HepG2 (cell line): Measurements from ENCODE around the gene TMEM108. TPM values are rescaled to one million over a fixed set of nuclear protein-coding genes. Genes with fewer than 3 reads are reported as not detected.

Experiments
- ATAC-seq: fragments of 200-7000 bp; cut with Tn5 transposase; 3 replicates; pipeline ENCODE4 v1.9.1; 2020; ENCODE audit warnings: mild to moderate bottlenecking, moderate library complexity
- BruUV-seq: library from RNA; stranded (reverse); fragments of 400-500 nt; replicated peaks from 2 replicates; lab custom pipeline; 2021; lab: Mats Ljungman, UMichigan
- CTCF ChIA-PET: fragments of 300-600 bp; formaldehyde crosslinking; extraction: SDS; loops from one replicate; lab custom pipeline; 2021; ENCODE audit warnings: low total read pairs, inconsistent platforms, low intra/inter-chr PET ratio; lab: Yijun Ruan, JAX
- POLR2A ChIA-PET: fragments of 350-600 bp; sonication (Branson Sonifier 250); formaldehyde crosslinking; loops from one replicate; lab custom pipeline; 2020; ENCODE audit warnings: antibody characterized with exemption, inconsistent platforms; lab: Yijun Ruan, JAX
- DNase-seq: peaks from one replicate; pipeline ENCODE4 v3.0.0-alpha.2; 2015; ENCODE audit warnings: low spot score
- FAIRE-seq: peaks from 3 replicates; lab custom pipeline; 2011; peaks lifted over from hg19 to GRCh38; lab: Jason Lieb, UNC
- H2AFZ ChIP-seq: one replicate; pipeline ENCODE4 v1.6.1; 2011; ENCODE audit warnings: low read length, inconsistent platforms
- H3K27ac ChIP-seq: fragments of 300-600 bp; 3 replicates; pipeline ENCODE4 v1.8.0; 2011; ENCODE audit warnings: mixed run types, mild to moderate bottlenecking, mixed read lengths, low read length, inconsistent platforms; ENCODE audit not compliant: insufficient read depth; ENCODE audit errors: extremely low read length
- H3K27me3 ChIP-seq, 2 experiments: fragments of 200-600 bp in 1 of 2; 2 replicates in 1 of 2; 3 replicates in 1 of 2; pipeline versions ENCODE4 v1.6.0 to v1.8.0; 2011; ENCODE audit warnings: low read length in 2 of 2, mild to moderate bottlenecking in 2 of 2, moderate library complexity in 2 of 2, inconsistent platforms in 1 of 2; ENCODE audit not compliant: insufficient read depth in 2 of 2, control insufficient read depth in 1 of 2
- H3K36me3 ChIP-seq, 2 experiments: fragments of 200-600 bp in 1 of 2; replicated peaks in 1 of 2; 2 replicates in 1 of 2; 3 replicates in 1 of 2; pipeline versions ENCODE4 v1.5.1 to v1.8.0; 2011; ENCODE audit warnings: low read length in 2 of 2, inconsistent platforms in 1 of 2; ENCODE audit not compliant: insufficient read depth in 2 of 2, control insufficient read depth in 1 of 2
- H3K4me1 ChIP-seq: 2 replicates; pipeline ENCODE4 v1.5.1; 2012; ENCODE audit warnings: low read length, inconsistent platforms; ENCODE audit not compliant: insufficient read depth
- H3K4me2 ChIP-seq: 2 replicates; pipeline ENCODE4 v1.6.0; 2011; ENCODE audit warnings: low read depth, low read length, inconsistent platforms
- H3K4me3 ChIP-seq, 3 experiments: fragments of 200-600 bp in 1 of 3; sonication (generic), shearing (Covaris generic) in 1 of 3; replicated peaks in 1 of 3; 2 replicates each; pipeline ENCODE4 v1.5.1; 2011 to 2016; ENCODE audit warnings: low read length in 3 of 3, inconsistent platforms in 2 of 3, low read depth in 2 of 3, mild to moderate bottlenecking in 2 of 3, control low read depth in 1 of 3, mixed read lengths in 1 of 3; ENCODE audit not compliant: insufficient read depth in 1 of 3
- H3K79me2 ChIP-seq: one replicate; pipeline ENCODE4 v1.6.1; 2011; ENCODE audit warnings: low read length, inconsistent platforms; ENCODE audit not compliant: insufficient read depth
- H3K9ac ChIP-seq: 2 replicates; pipeline ENCODE4 v1.6.0; 2011; ENCODE audit warnings: mild to moderate bottlenecking, low read depth, low read length, inconsistent platforms; ENCODE audit not compliant: insufficient read depth
- H3K9me3 ChIP-seq: 2 replicates; pipeline ENCODE4 v1.5.1; 2012; ENCODE audit warnings: mild to moderate bottlenecking, low read length
- H4K20me1 ChIP-seq: 2 replicates; pipeline ENCODE4 v1.6.0; 2011; ENCODE audit warnings: inconsistent platforms, mild to moderate bottlenecking, low read length, moderate library complexity; ENCODE audit not compliant: insufficient read depth
- ATF7 ChIP-seq, 2 experiments: fragments of 450-650 bp in 1 of 2; sonication (generic) in 1 of 2; formaldehyde crosslinking in 1 of 2; IDR thresholded peaks; 2 replicates each; pipeline versions ENCODE4 v1.4.0 to v1.6.1; 2016 to 2020; ENCODE audit warnings: antibody characterized with exemption in 1 of 2, mild to moderate bottlenecking in 1 of 2, missing genetic modification reagents in 1 of 2
- POGZ ChIP-seq: sonication (generic); formaldehyde crosslinking; IDR thresholded peaks from 2 replicates; pipeline ENCODE4 v1.4.0; 2020; ENCODE audit warnings: mild to moderate bottlenecking, missing genetic modification reagents
- PRDM4 ChIP-seq: sonication (generic); formaldehyde crosslinking; IDR thresholded peaks from 2 replicates; pipeline ENCODE4 v1.9.0; 2021; ENCODE audit warnings: missing genetic modification reagents, borderline replicate concordance
- ZNF770 ChIP-seq: sonication (generic); formaldehyde crosslinking; IDR thresholded peaks from 2 replicates; pipeline ENCODE4 v1.5.0; 2020; ENCODE audit warnings: mild to moderate bottlenecking, missing genetic modification reagents
- ZNF772 ChIP-seq: sonication (generic); formaldehyde crosslinking; IDR thresholded peaks from 2 replicates; pipeline ENCODE4 v1.5.0; 2020; ENCODE audit warnings: mild to moderate bottlenecking, missing genetic modification reagents
- ZNF841 ChIP-seq: sonication (generic); formaldehyde crosslinking; IDR thresholded peaks from 2 replicates; pipeline ENCODE4 v1.8.1; 2023; ENCODE audit warnings: missing genetic modification reagents, borderline replicate concordance
- WGBS: methylation state at CpG from one replicate; pipeline ENCODE4 v1.1.6; 2017; ENCODE audit warnings: low lambda C conversion rate; 5-methylcytosine and 5-hydroxymethylcytosine counted together
- in situ Hi-C: cut with HindIII; loops from 2 replicates; pipeline ENCODE4 v1.10.0; 2017; ENCODE audit warnings: low pct_unique_long_range_greater_than_20kb; ENCODE audit not compliant: extremely low pct_ligation_motif_present
- intact Hi-C: fragments of 100-400 bp; cut with micrococcal nuclease; formaldehyde crosslinking; loops from one replicate; pipeline ENCODE4 v1.10.0; 2022; ENCODE audit not compliant: unreplicated experiment
- polyA plus RNA-seq, 8 experiments: library from polyadenylated mRNA; depleted of rRNA in 3 of 8; stranded (reverse) in 7 of 8; unstranded in 1 of 8; fragments of >200 nt; fragmentation: Illumina TruSeq in 4 of 8; extraction: Trizol in 4 of 8; gene quantifications; 2 replicates each; pipeline versions ENCODE4 v1.2.1 to v1.2.3, GENCODE V29; 2011 to 2016; ENCODE audit warnings: low read depth in 4 of 8, missing spikeins in 1 of 8, mixed read lengths in 1 of 8; ENCODE audit not compliant: insufficient read depth in 1 of 8
- total RNA-seq, 5 experiments: library from RNA; depleted of rRNA; stranded (reverse); fragments of >200 nt; fragmentation: Illumina TruSeq; extraction: Trizol; gene quantifications; 2 replicates each; pipeline ENCODE4 v1.2.3, GENCODE V29; 2016; ENCODE audit warnings: low read depth in 1 of 5

TMEM108 gene
- total and polyA plus RNA-seq, 2 of the 13 experiments (the other 11 are each of a cell fraction or from before 2014, with no cell fraction given) = not detected

GRCh38 chr3:133089906-133090485, 51.8 kb downstream of the TMEM108 start:
- no peaks in the 10 kb centered on the region for H3K27me3 ChIP-seq
- intact Hi-C loops (no loop called here), in situ Hi-C loops (no loop called here)
- no TSS peak for BruUV-seq
- 0 out of 2 replicates have a peak, but pooled peaks have one; percentile 11 for TF ChIP-seq ATF7 (IDR thresholded peaks at IDR 0.05)
- no peak for TF ChIP-seq ATF7 (CRISPR knock-in tag; IDR thresholded peaks at IDR 0.05)
- no peak for TF ChIP-seq ZNF841
- ChIA-PET POLR2A (no interaction called here), CTCF (no interaction called here)
- ATAC-seq (no peak), FAIRE-seq (no peak), DNase-seq (no peak)
- H3K9me3 ChIP-seq = no peaks in the 10 kb centered on the region
- H3K27ac ChIP-seq = no peak overlapping the region
- no peaks in the 10 kb centered on the region for H3K79me2 ChIP-seq
- H3K4me2 ChIP-seq = no peak overlapping the region
- no peak overlapping the region for H3K4me3 ChIP-seq
- no peak overlapping the region for H3K9ac ChIP-seq
- H2AFZ ChIP-seq = no peak overlapping the region
- H4K20me1 ChIP-seq = no peaks in the 10 kb centered on the region
- 0% methylated on average over 2 of the region's 2 CpGs for WGBS
- no peaks in the 10 kb centered on the region for H3K36me3 ChIP-seq
- no peaks in the 10 kb centered on the region for H3K4me1 ChIP-seq

- intact Hi-C loops (no loop called here), in situ Hi-C loops (no loop called here)
- no peak for DNase-seq
- no peaks in the 10 kb centered on the region for H3K27me3 ChIP-seq
- no peak for FAIRE-seq
- POLR2A ChIA-PET = no interaction called here
- H3K79me2 ChIP-seq = no peaks in the 10 kb centered on the region
- H3K9ac ChIP-seq = no peak overlapping the region
- TF ChIP-seq POGZ (no peak), PRDM4 (CRISPR knock-in tag) (no peak), ZNF772 (no peak), ZNF770 (CRISPR knock-in tag) (no peak)
- H4K20me1 ChIP-seq = no peaks in the 10 kb centered on the region
- no peak overlapping the region for H2AFZ ChIP-seq
- no peak overlapping the region for H3K4me2 ChIP-seq
- no peak overlapping the region for H3K27ac ChIP-seq
- 3% methylated on average over 2 of the region's 2 CpGs for WGBS
- H3K4me1 ChIP-seq = no peaks in the 10 kb centered on the region
- CTCF ChIA-PET = no interaction called here
- ATAC-seq = no peak
- H3K9me3 ChIP-seq = no peaks in the 10 kb centered on the region
- no TSS peak for BruUV-seq
- H3K4me3 ChIP-seq = no peak overlapping the region
- H3K36me3 ChIP-seq = no peaks in the 10 kb centered on the region
Measured at GRCh38 chr3:133092681-133093080, 54.5 kb downstream of the TMEM108 start.
